Esophagus muscularis mucosa (tissue), 4 donors: ENCODE data around the gene C1R. TPM values are rescaled to one million over a fixed set of nuclear protein-coding genes. Genes with fewer than 3 reads are reported as not detected.

ENCODE experiments used
- DNase-seq: peaks from one replicate; pipeline ENCODE4 v3.0.0-alpha.2; 2017; ENCODE audit errors: extremely low spot score
- H3K27ac ChIP-seq, 4 donors: fragments of 200-600 bp; sonication (generic); replicated peaks in 1 of 4; 1 replicate in 3 of 4; 2 replicates in 1 of 4; pipeline ENCODE4 v1.5.1; 2016 to 2019; ENCODE audit warnings: mild to moderate bottlenecking in 1 of 4
- H3K27me3 ChIP-seq, 4 donors: fragments of 200-600 bp; sonication (generic); one replicate each; pipeline versions ENCODE4 v1.5.1 to v1.6.0; 2016 to 2019
- H3K36me3 ChIP-seq, 4 donors: fragments of 200-600 bp; sonication (generic); one replicate each; pipeline ENCODE4 v1.5.1; 2016 to 2019
- H3K4me1 ChIP-seq, 4 donors: fragments of 200-600 bp; sonication (generic); one replicate each; pipeline ENCODE4 v1.5.1; 2016 to 2019
- H3K4me3 ChIP-seq, 4 donors: fragments of 200-600 bp; sonication (generic); 1 replicate in 2 of 4; 2 replicates in 2 of 4; pipeline ENCODE4 v1.5.1; 2016 to 2019; ENCODE audit warnings: mild to moderate bottlenecking in 4 of 4, moderate library complexity in 1 of 4
- H3K9me3 ChIP-seq, 4 donors: fragments of 200-600 bp; sonication (generic); 1 replicate in 3 of 4; 2 replicates in 1 of 4; pipeline ENCODE4 v1.5.1; 2016 to 2019
- CTCF ChIP-seq, 3 experiments: fragments of 200-600 bp in 2 of 3; fragments of 450-650 bp in 1 of 3; sonication (generic) in 2 of 3; IDR thresholded peaks; one replicate each; pipeline ENCODE4 v1.5.1; 2017 to 2019; ENCODE audit warnings: antibody characterized with exemption in 3 of 3, mild to moderate bottlenecking in 2 of 3, moderate library complexity in 1 of 3
- EP300 ChIP-seq: sonication (generic); formaldehyde crosslinking; IDR thresholded peaks from one replicate; pipeline ENCODE4 v1.6.1; 2017; ENCODE audit warnings: antibody characterized with exemption
- POLR2A ChIP-seq: fragments of 450-650 bp; IDR thresholded peaks from one replicate; pipeline ENCODE4 v1.6.1; 2017; ENCODE audit warnings: antibody characterized with exemption, moderate library complexity, mild to moderate bottlenecking, low read depth
- POLR2AphosphoS5 ChIP-seq, 2 donors: sonication (generic); formaldehyde crosslinking; IDR thresholded peaks; one replicate each; pipeline ENCODE4 v1.6.1; 2017; ENCODE audit warnings: antibody characterized with exemption in 2 of 2
- WGBS: methylation state at CpG from one replicate; pipeline ENCODE4 v1.1.5; 2018; 5-methylcytosine and 5-hydroxymethylcytosine counted together
- intact Hi-C: fragments of 100-400 bp; cut with DNase I; formaldehyde crosslinking; loops from one replicate; pipeline ENCODE4 v1.15.1; 2023
- total RNA-seq, 4 donors: library from RNA; depleted of rRNA; stranded (reverse); fragments of >200 nt; gene quantifications; one replicate each; pipeline versions ENCODE4 v1.1.0 to v1.2.1, GENCODE V29; 2016

Gene C1R
- total RNA-seq, 4 donors from 2014 or later = 324 to 603 (median 572) TPM

- Histone ChIP-seq H3K4me1 (peaks cover 19 to 61% (median 54%) of the 10 kb centered on the region in 4 donors), H3K27me3 (no peaks in the 10 kb centered on the region), H3K9me3 (no peaks in the 10 kb centered on the region), H3K36me3 (peaks cover 15 to 38% (median 25%) of the 10 kb centered on the region in 4 donors), H3K4me3 (peak overlapping the region; percentile 53 to 75 (median 61)), H3K27ac (peak overlapping the region; percentile 81 to 88 (median 85))
- intact Hi-C loops = loop anchor here (1.0 to 2.0 kb wide), 2 partner anchors 17 to 31 kb away; partner anchors contain the start of genes C1RL and C1S
- WGBS = 39% methylated on average over 3 of the region's 10 CpGs
- TF ChIP-seq POLR2A = no peak
- TF ChIP-seq POLR2AphosphoS5 (IDR thresholded peaks at IDR 0.05) = no peak
- peak; percentile 22 for TF ChIP-seq EP300
- no peak for DNase-seq
Observed at GRCh38 chr12:7091660-7092228, 501 bp downstream of the C1R start.

DNA sequence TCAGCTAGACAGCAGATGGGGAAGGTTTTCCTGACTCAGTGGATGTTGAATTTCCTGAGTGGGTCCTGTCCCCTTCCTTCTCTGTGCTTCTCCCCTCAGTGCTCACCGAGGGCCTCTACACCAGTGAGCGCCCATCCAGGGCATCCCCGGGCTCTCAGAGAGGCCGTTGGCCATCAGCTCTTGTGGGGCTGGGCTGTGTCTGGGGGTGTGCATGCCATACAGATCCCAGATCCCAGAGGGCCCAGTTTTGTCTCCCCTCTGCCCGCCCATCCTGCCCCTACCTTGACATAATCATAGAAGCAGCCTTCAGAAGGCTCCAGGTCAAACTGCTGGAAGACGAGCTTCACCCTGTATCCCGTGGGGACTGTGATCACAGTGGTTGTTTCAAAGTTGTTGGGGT lies 1.1 kb downstream of the C1R start:
- intact Hi-C loops = no loop called here
- WGBS = 87% methylated on average over 4 of the region's 7 CpGs
- Histone ChIP-seq H3K36me3 (peaks cover 15 to 42% (median 28%) of the 10 kb centered on the region in 4 donors), H3K4me3 (peak overlapping the region; percentile 53 to 75 (median 61)), H3K4me1 (peaks cover 19 to 61% (median 54%) of the 10 kb centered on the region in 4 donors), H3K9me3 (no peaks in the 10 kb centered on the region), H3K27ac (peak overlapping the region; percentile 81 to 88 (median 85)), H3K27me3 (no peaks in the 10 kb centered on the region)
- TF ChIP-seq POLR2AphosphoS5 (IDR thresholded peaks at IDR 0.05) = no peak
- no peak for TF ChIP-seq POLR2A
- TF ChIP-seq EP300 = no peak
- no peak for TF ChIP-seq CTCF (IDR thresholded peaks at IDR 0.05)
- no peak for DNase-seq

DNA sequence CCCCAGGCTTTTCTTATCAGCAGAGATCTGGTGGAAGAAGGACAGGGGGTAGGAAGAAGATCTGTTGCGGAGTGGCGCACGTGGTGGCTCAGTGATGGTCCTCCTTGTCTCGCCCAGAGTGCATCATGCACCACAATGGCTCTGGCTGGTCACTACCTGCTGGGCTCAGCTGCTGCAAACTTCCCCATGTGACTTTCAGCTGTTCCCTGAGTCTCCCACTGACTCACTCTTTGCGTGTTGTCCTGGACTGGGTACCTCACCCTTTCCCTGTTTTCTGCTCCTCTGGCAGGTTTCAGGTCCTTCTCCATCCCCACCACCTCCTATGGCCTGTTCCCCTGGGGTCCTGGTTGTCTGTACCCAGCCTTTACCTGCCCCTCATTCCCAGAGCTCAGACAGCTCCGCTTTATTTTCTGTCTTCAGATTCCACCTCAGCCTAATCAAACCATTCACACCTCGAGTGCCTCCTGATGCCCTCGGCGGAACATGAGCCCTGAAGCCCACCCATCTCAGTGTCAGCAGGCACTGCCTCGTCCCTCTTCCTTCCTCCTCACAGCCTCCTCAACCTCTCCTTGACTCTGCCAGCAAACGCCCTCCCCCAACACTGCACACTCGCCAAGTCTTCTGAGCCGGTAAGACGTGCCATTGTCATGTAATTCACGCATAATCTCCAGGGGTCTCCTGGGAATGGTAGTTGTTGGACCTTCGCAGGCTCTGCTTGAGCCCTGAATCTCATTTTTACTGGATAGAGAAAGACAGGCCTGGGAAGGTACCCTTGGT lies 1.8 kb downstream of the C1R start:
- H3K36me3 ChIP-seq = peaks cover 15 to 50% (median 34%) of the 10 kb centered on the region in 4 donors
- peak overlapping the region; percentile 53 to 75 (median 61) for H3K4me3 ChIP-seq
- H3K4me1 ChIP-seq = peaks cover 19 to 61% (median 54%) of the 10 kb centered on the region in 4 donors
- H3K27me3 ChIP-seq = no peaks in the 10 kb centered on the region
- intact Hi-C loops = no loop called here
- no peak for DNase-seq
- H3K9me3 ChIP-seq = no peaks in the 10 kb centered on the region
- peak overlapping the region; percentile 81 to 88 (median 85) for H3K27ac ChIP-seq
- WGBS = 74% methylated on average over 15 of the region's 16 CpGs
- TF ChIP-seq POLR2AphosphoS5 (IDR thresholded peaks at IDR 0.05) = peak; percentile 34 to 61
- TF ChIP-seq CTCF (IDR thresholded peaks at IDR 0.05) = no peak
- no peak for TF ChIP-seq POLR2A
- no peak for TF ChIP-seq EP300

GRCh38 chr12:7089196-7089871 lies 2.9 kb downstream of the C1R start:
- Histone ChIP-seq H3K27me3 (no peaks in the 10 kb centered on the region), H3K4me3 (peak overlapping the region; percentile 53 to 75 (median 61)), H3K9me3 (no peaks in the 10 kb centered on the region), H3K36me3 (peaks cover 15 to 60% (median 44%) of the 10 kb centered on the region in 4 donors), H3K4me1 (peaks cover 19 to 61% (median 54%) of the 10 kb centered on the region in 4 donors), H3K27ac (peak overlapping the region; percentile 81 to 88 (median 85))
- 73% methylated on average over 7 of the region's 11 CpGs for WGBS
- TF ChIP-seq CTCF (IDR thresholded peaks at IDR 0.05) (no peak), EP300 (no peak), POLR2AphosphoS5 (IDR thresholded peaks at IDR 0.05) (peak in 1 of 2 donors; percentile 8)
- no peak for DNase-seq
- intact Hi-C loops = no loop called here

- DNase-seq = no peak
- Histone ChIP-seq H3K9me3 (no peaks in the 10 kb centered on the region), H3K4me3 (no peak overlapping the region), H3K36me3 (peaks cover 32 to 71% (median 57%) of the 10 kb centered on the region in 4 donors), H3K4me1 (peaks cover 9 to 38% (median 27%) of the 10 kb centered on the region in 4 donors), H3K27me3 (no peaks in the 10 kb centered on the region), H3K27ac (peak overlapping the region in 1 of 4 donors; percentile 87)
- intact Hi-C loops = no loop called here
- TF ChIP-seq CTCF (IDR thresholded peaks at IDR 0.05) (no peak), POLR2A (no peak), EP300 (no peak), POLR2AphosphoS5 (IDR thresholded peaks at IDR 0.05) (no peak)
Observed at GRCh38 chr12:7083125-7083524, 9.1 kb downstream of the C1R start.
